A673 (cell line): ENCODE results near the gene TMEM203. TPM values are rescaled to one million over a fixed set of nuclear protein-coding genes. Genes with fewer than 3 reads are reported as not detected.
A peak's percentile ranks its signal among the peaks of the same experiment; 100 is the strongest.

Experiments used
- BruUV-seq: library from RNA; stranded (reverse); fragments of 400-500 nt; replicated peaks from 2 replicates; lab custom pipeline; 2021; lab: Mats Ljungman, UMichigan
- CTCF ChIA-PET: fragments of 300-600 bp; sonication (Branson Sonifier 250); formaldehyde crosslinking; loops from one replicate; lab custom pipeline; 2022; ENCODE audit warnings: antibody characterized with exemption; lab: Charles Lee
- POLR2A ChIA-PET: fragments of 300-600 bp; sonication (Branson Sonifier 250); formaldehyde crosslinking; loops from one replicate; lab custom pipeline; 2022; ENCODE audit warnings: antibody characterized with exemption; ENCODE audit not compliant: low non-redundant PET; lab: Charles Lee
- DNase-seq: peaks from one replicate; pipeline ENCODE4 v3.0.0-alpha.2; 2015; ENCODE audit warnings: low spot score
- H3K27ac ChIP-seq: fragments of 200-600 bp; sonication (generic); 2 replicates; pipeline ENCODE4 v1.5.1; 2016; ENCODE audit warnings: mixed run types, low read depth, mild to moderate bottlenecking, mixed read lengths, antibody characterized with exemption, low read length; ENCODE audit not compliant: poor library complexity, severe bottlenecking
- H3K27me3 ChIP-seq: fragments of 200-600 bp; sonication (generic); replicated peaks from 2 replicates; pipeline ENCODE4 v1.6.1; 2017; ENCODE audit warnings: mixed run types, low read depth, mild to moderate bottlenecking, mixed read lengths, antibody characterized with exemption, low read length; ENCODE audit not compliant: insufficient read depth, poor library complexity
- H3K36me3 ChIP-seq: fragments of 200-600 bp; sonication (generic); 2 replicates; pipeline ENCODE4 v1.6.1; 2016; ENCODE audit warnings: mixed run types, mild to moderate bottlenecking, mixed read lengths, antibody characterized with exemption, low read length; ENCODE audit not compliant: insufficient read depth, poor library complexity, severe bottlenecking
- H3K4me1 ChIP-seq: fragments of 200-600 bp; sonication (generic); 2 replicates; pipeline ENCODE4 v1.6.1; 2017; ENCODE audit warnings: mixed run types, mild to moderate bottlenecking, mixed read lengths, antibody characterized with exemption, low read length; ENCODE audit not compliant: insufficient read depth, poor library complexity, severe bottlenecking
- H3K4me3 ChIP-seq: fragments of 200-600 bp; sonication (generic); 2 replicates; pipeline ENCODE4 v1.5.1; 2016; ENCODE audit warnings: low read depth, mixed run types, mild to moderate bottlenecking, mixed read lengths, low read length; ENCODE audit not compliant: poor library complexity, severe bottlenecking
- H3K9me3 ChIP-seq: fragments of 200-600 bp; sonication (generic); 2 replicates; pipeline ENCODE4 v1.6.1; 2016; ENCODE audit warnings: mixed run types, low read depth, mild to moderate bottlenecking, mixed read lengths, antibody characterized with exemption, low read length; ENCODE audit not compliant: poor library complexity, severe bottlenecking
- CTCF ChIP-seq: fragments of 300-800, 200-600 bp; sonication (generic); conservative IDR thresholded peaks from 2 replicates; pipeline ENCODE4 v1.5.1; 2017; ENCODE audit warnings: low read depth, mild to moderate bottlenecking, antibody characterized with exemption, low read length, moderate library complexity, mixed read lengths
- EZH2 ChIP-seq: fragments of 200-600 bp; sonication (generic); IDR thresholded peaks from 2 replicates; pipeline ENCODE4 v1.6.1; 2017; ENCODE audit warnings: borderline replicate concordance, low read depth, mild to moderate bottlenecking, mixed read lengths, antibody characterized with exemption, low read length; ENCODE audit not compliant: poor library complexity, severe bottlenecking
- intact Hi-C: fragments of 100-400 bp; cut with micrococcal nuclease; formaldehyde crosslinking; loops from one replicate; pipeline ENCODE4 v1.10.0; 2022; ENCODE audit not compliant: unreplicated experiment
- total RNA-seq: library from RNA; stranded (reverse); gene quantifications from 2 replicates; pipeline ENCODE4 v1.2.3, GENCODE V29; 2021

Gene TMEM203
- total RNA-seq, 1 experiment from 2014 or later: 37.5 TPM

GRCh38 chr9:137222190-137223077 lies 17.0 kb upstream of the TMEM203 start, which contains the start of gene RNF208:
RNF208 (minus strand) TSS chr9:137222240; CDS start chr9:137221212, 1,028 bp downstream.
- ChIA-PET CTCF (interaction anchor here (0.5 to 1.7 kb wide), 5 partner anchors 12 to 224 kb away, joined by 3 to 22 read pairs (median 4); no protein-coding TSS in a partner anchor), POLR2A (no interaction called here)
- H3K4me3 ChIP-seq: peak within 1 kb of the TSS; percentile 72
- H3K9me3 ChIP-seq: no peaks in the 10 kb centered on the region
- DNase-seq: no peak
- H3K27ac ChIP-seq: peak within 1 kb of the TSS; percentile 67
- no TSS peak for BruUV-seq
- no peaks in the 10 kb centered on the region for H3K36me3 ChIP-seq
- intact Hi-C loops: loop anchor here (5.0 kb wide), 1 partner anchor 430 kb away; the partner anchor contains the start of gene TMEM141
- TF ChIP-seq CTCF (no peak), EZH2 (no peak)
- peaks cover 9% of the 10 kb centered on the region for H3K4me1 ChIP-seq
- H3K27me3 ChIP-seq: no peaks in the 10 kb centered on the region

DNA sequence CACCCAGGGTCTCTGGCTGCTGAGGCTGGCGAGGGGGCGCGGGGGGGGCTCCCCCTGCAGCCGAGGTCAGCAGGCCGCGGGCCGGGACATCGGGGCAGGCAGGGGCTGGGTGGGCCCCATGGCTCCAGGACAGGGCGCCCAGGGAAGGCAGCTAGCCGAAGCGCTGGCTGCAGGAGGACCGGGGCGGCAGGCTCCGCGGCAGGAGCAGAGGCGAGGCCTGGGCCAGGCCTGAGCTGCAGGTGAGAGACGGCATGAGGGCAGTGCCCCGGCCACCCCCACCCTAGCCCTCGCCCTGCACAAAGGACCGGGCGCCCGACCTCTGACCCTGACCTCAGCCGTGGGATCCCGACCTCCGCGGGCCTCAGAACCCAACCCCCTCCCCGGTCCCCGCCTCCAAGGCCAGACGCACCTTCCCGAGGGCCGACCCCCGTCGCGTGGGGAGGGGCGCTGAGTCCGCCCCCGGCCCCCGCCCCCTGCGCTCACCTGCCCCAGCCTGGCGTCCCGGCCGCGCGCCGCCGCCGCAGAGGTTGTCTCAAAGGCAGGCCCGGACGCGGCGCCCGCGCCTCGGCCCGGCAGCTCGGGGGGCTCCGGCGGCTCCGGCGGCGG lies 16.2 kb upstream of the TMEM203 start:
- peak overlapping the region; percentile 67 for H3K27ac ChIP-seq
- BruUV-seq: no TSS peak
- ChIA-PET CTCF (no interaction called here), POLR2A (no interaction called here)
- peaks cover 9% of the 10 kb centered on the region for H3K4me1 ChIP-seq
- no peaks in the 10 kb centered on the region for H3K9me3 ChIP-seq
- H3K36me3 ChIP-seq: no peaks in the 10 kb centered on the region
- no peaks in the 10 kb centered on the region for H3K27me3 ChIP-seq
- TF ChIP-seq EZH2 (no peak), CTCF (no peak)
- intact Hi-C loops: loop anchor here (5.0 kb wide), 1 partner anchor 429 kb away; the partner anchor contains the start of gene TMEM141
- DNase-seq: no peak
- H3K4me3 ChIP-seq: peak overlapping the region; percentile 72

GRCh38 chr9:137221095-137221505 lies 15.7 kb upstream of the TMEM203 start:
- CTCF ChIA-PET: no interaction called here
- POLR2A ChIA-PET: no interaction called here
- intact Hi-C loops: loop anchor here (5.0 kb wide), 1 partner anchor 429 kb away; the partner anchor contains the start of gene TMEM141
- Histone ChIP-seq H3K27me3 (no peaks in the 10 kb centered on the region), H3K4me3 (peak overlapping the region; percentile 72), H3K9me3 (no peaks in the 10 kb centered on the region), H3K36me3 (no peaks in the 10 kb centered on the region), H3K27ac (no peak overlapping the region), H3K4me1 (peaks cover 9% of the 10 kb centered on the region)
- no peak for DNase-seq
- BruUV-seq: no TSS peak
- no peak for TF ChIP-seq EZH2
- TF ChIP-seq CTCF: no peak
